ENCODE results near the gene KRTAP10-3.
"Not testable (repeated sequence)": the region's sequence is repeated elsewhere in the genome, so short reads cannot be mapped to it uniquely, and the experiment has no call there.

KRTAP10-3 gene

GRCh38 chr21:44552681-44553080 lies 5.9 kb downstream of the KRTAP10-3 start:
- WGBS, 2 experiments (ENCODE audit: insufficient coverage in 2 of 2): 78 to 81% methylated on average over 13 of the region's 13 CpGs
- Histone ChIP-seq H3K4me3 (ENCODE audit: extremely low read depth, insufficient read depth, low read length, poor library complexity, severe bottlenecking) (no peak overlapping the region), H3K27ac (ENCODE audit: low read depth, low read length, severe bottlenecking) (no peak overlapping the region)

GRCh38 chr21:44552136-44552535 lies 6.5 kb downstream of the KRTAP10-3 start:
- 79 to 99% methylated on average over 5 to 6 of the region's 6 CpGs for WGBS, 2 experiments (ENCODE audit: insufficient coverage in 2 of 2)
- no peak overlapping the region for H3K4me3 ChIP-seq (ENCODE audit: extremely low read depth, insufficient read depth, low read length, poor library complexity, severe bottlenecking)

More at GRCh38 chr21:44552681-44553080, 5.9 kb downstream of the KRTAP10-3 start:
- Histone ChIP-seq H3K36me3 (ENCODE audit: control insufficient read depth, insufficient read depth, low read length) (no peaks in the 10 kb centered on the region), H3K4me1 (ENCODE audit: control insufficient read depth, insufficient read depth, low read length, poor library complexity, severe bottlenecking) (peaks cover 15% of the 10 kb centered on the region), H3K9me3 (ENCODE audit: control insufficient read depth, low read length) (peaks cover 7% of the 10 kb centered on the region)

GRCh38 chr21:44551340-44551961 lies 7.1 kb downstream of the KRTAP10-3 start, which contains the start of gene KRTAP10-2:
TSS of gene KRTAP10-2 (minus strand) at chr21:44551505. CDS start at chr21:44551458, 47 bp downstream.
- Histone ChIP-seq H3K4me1 (ENCODE audit: control insufficient read depth, insufficient read depth, low read length, poor library complexity, severe bottlenecking) (peaks cover 9% of the 10 kb centered on the region), H3K4me3 (ENCODE audit: extremely low read depth, insufficient read depth, low read length, poor library complexity, severe bottlenecking) (no peak within 1 kb of the TSS), H3K9me3 (ENCODE audit: control insufficient read depth, low read length) (peaks cover 7% of the 10 kb centered on the region), H3K27ac (ENCODE audit: low read depth, low read length, severe bottlenecking) (no peak within 1 kb of the TSS), H3K36me3 (ENCODE audit: control insufficient read depth, insufficient read depth, low read length) (no peaks in the 10 kb centered on the region)
- WGBS, 2 experiments (ENCODE audit: insufficient coverage in 2 of 2): 82 to 90% methylated on average over 16 to 17 of the region's 17 CpGs

More at GRCh38 chr21:44552136-44552535, 6.5 kb downstream of the KRTAP10-3 start:
- H3K4me1 ChIP-seq (ENCODE audit: control insufficient read depth, insufficient read depth, low read length, poor library complexity, severe bottlenecking): peaks cover 13% of the 10 kb centered on the region
- no peaks in the 10 kb centered on the region for H3K36me3 ChIP-seq (ENCODE audit: control insufficient read depth, insufficient read depth, low read length)
- no peak overlapping the region for H3K27ac ChIP-seq (ENCODE audit: low read depth, low read length, severe bottlenecking)
- H3K9me3 ChIP-seq (ENCODE audit: control insufficient read depth, low read length): peaks cover 7% of the 10 kb centered on the region

GRCh38 chr21:44550807-44551206 lies 7.8 kb downstream of the KRTAP10-3 start:
- no peaks in the 10 kb centered on the region for H3K36me3 ChIP-seq (ENCODE audit: control insufficient read depth, insufficient read depth, low read length)
- H3K27ac ChIP-seq (ENCODE audit: low read depth, low read length, severe bottlenecking): no peak overlapping the region
- H3K9me3 ChIP-seq (ENCODE audit: control insufficient read depth, low read length): peaks cover 7% of the 10 kb centered on the region
- 81 to 82% methylated on average over 9 to 10 of the region's 10 CpGs for WGBS, 2 experiments (ENCODE audit: insufficient coverage in 2 of 2)
- peaks cover 9% of the 10 kb centered on the region for H3K4me1 ChIP-seq (ENCODE audit: control insufficient read depth, insufficient read depth, low read length, poor library complexity, severe bottlenecking)
- no peak overlapping the region for H3K4me3 ChIP-seq (ENCODE audit: extremely low read depth, insufficient read depth, low read length, poor library complexity, severe bottlenecking)

GRCh38 chr21:44550285-44550684 lies 8.3 kb downstream of the KRTAP10-3 start:
- WGBS, 2 experiments (ENCODE audit: insufficient coverage in 2 of 2): 76 to 77% methylated on average over 4 to 9 of the region's 17 CpGs
- H3K9me3 ChIP-seq (ENCODE audit: control insufficient read depth, low read length); H3K36me3 ChIP-seq (ENCODE audit: control insufficient read depth, insufficient read depth, low read length); H3K27ac ChIP-seq (ENCODE audit: low read depth, low read length, severe bottlenecking); H3K4me3 ChIP-seq (ENCODE audit: extremely low read depth, insufficient read depth, low read length, poor library complexity, severe bottlenecking); H3K4me1 ChIP-seq (ENCODE audit: control insufficient read depth, insufficient read depth, low read length, poor library complexity, severe bottlenecking): not testable (repeated sequence)

GRCh38 chr21:44549525-44550211 lies 8.9 kb downstream of the KRTAP10-3 start:
- peak overlapping the region; percentile 72 for H3K27ac ChIP-seq (ENCODE audit: low read depth, low read length, severe bottlenecking)
- peaks cover 7% of the 10 kb centered on the region for H3K9me3 ChIP-seq (ENCODE audit: control insufficient read depth, low read length)
- 80 to 83% methylated on average over 23 of the region's 25 CpGs for WGBS, 2 experiments (ENCODE audit: insufficient coverage in 2 of 2)
- H3K4me1 ChIP-seq (ENCODE audit: control insufficient read depth, insufficient read depth, low read length, poor library complexity, severe bottlenecking): peaks cover 9% of the 10 kb centered on the region
- H3K4me3 ChIP-seq (ENCODE audit: extremely low read depth, insufficient read depth, low read length, poor library complexity, severe bottlenecking): no peak overlapping the region
- H3K36me3 ChIP-seq (ENCODE audit: control insufficient read depth, insufficient read depth, low read length): no peaks in the 10 kb centered on the region

- no peaks in the 10 kb centered on the region for H3K36me3 ChIP-seq (ENCODE audit: control insufficient read depth, insufficient read depth, low read length)
- H3K9me3 ChIP-seq (ENCODE audit: control insufficient read depth, low read length): peaks cover 4% of the 10 kb centered on the region
- peak overlapping the region; percentile 72 for H3K27ac ChIP-seq (ENCODE audit: low read depth, low read length, severe bottlenecking)
- peaks cover 9% of the 10 kb centered on the region for H3K4me1 ChIP-seq (ENCODE audit: control insufficient read depth, insufficient read depth, low read length, poor library complexity, severe bottlenecking)
- H3K4me3 ChIP-seq (ENCODE audit: extremely low read depth, insufficient read depth, low read length, poor library complexity, severe bottlenecking): no peak overlapping the region
- 45% methylated on average over 14 of the region's 14 CpGs for WGBS, 2 experiments (ENCODE audit: insufficient coverage in 2 of 2)
These were observed 9.7 kb downstream of the KRTAP10-3 start for GRCh38 chr21:44548922-44549321.

GRCh38 chr21:44548381-44548780 lies 10.2 kb downstream of the KRTAP10-3 start:
- 89 to 93% methylated on average over 11 to 12 of the region's 13 CpGs for WGBS, 2 experiments (ENCODE audit: insufficient coverage in 2 of 2)
- peaks cover 9% of the 10 kb centered on the region for H3K4me1 ChIP-seq (ENCODE audit: control insufficient read depth, insufficient read depth, low read length, poor library complexity, severe bottlenecking)
- H3K9me3 ChIP-seq (ENCODE audit: control insufficient read depth, low read length): peaks cover 4% of the 10 kb centered on the region
- H3K4me3 ChIP-seq (ENCODE audit: extremely low read depth, insufficient read depth, low read length, poor library complexity, severe bottlenecking): no peak overlapping the region
- H3K27ac ChIP-seq (ENCODE audit: low read depth, low read length, severe bottlenecking): peak overlapping the region; percentile 72
- H3K36me3 ChIP-seq (ENCODE audit: control insufficient read depth, insufficient read depth, low read length): no peaks in the 10 kb centered on the region

GRCh38 chr21:44547656-44548331 lies 10.8 kb downstream of the KRTAP10-3 start:
- Histone ChIP-seq H3K36me3 (ENCODE audit: control insufficient read depth, insufficient read depth, low read length) (no peaks in the 10 kb centered on the region), H3K27ac (ENCODE audit: low read depth, low read length, severe bottlenecking) (no peak overlapping the region), H3K4me1 (ENCODE audit: control insufficient read depth, insufficient read depth, low read length, poor library complexity, severe bottlenecking) (peaks cover 9% of the 10 kb centered on the region), H3K4me3 (ENCODE audit: extremely low read depth, insufficient read depth, low read length, poor library complexity, severe bottlenecking) (no peak overlapping the region), H3K9me3 (ENCODE audit: control insufficient read depth, low read length) (peaks cover 4% of the 10 kb centered on the region)
- WGBS, 2 experiments (ENCODE audit: insufficient coverage in 2 of 2): 89 to 100% methylated on average over 1 to 4 of the region's 5 CpGs

- Histone ChIP-seq H3K9me3 (ENCODE audit: control insufficient read depth, low read length) (peaks cover 4% of the 10 kb centered on the region), H3K4me1 (ENCODE audit: control insufficient read depth, insufficient read depth, low read length, poor library complexity, severe bottlenecking) (peaks cover 9% of the 10 kb centered on the region), H3K36me3 (ENCODE audit: control insufficient read depth, insufficient read depth, low read length) (no peaks in the 10 kb centered on the region), H3K27ac (ENCODE audit: low read depth, low read length, severe bottlenecking) (no peak overlapping the region), H3K4me3 (ENCODE audit: extremely low read depth, insufficient read depth, low read length, poor library complexity, severe bottlenecking) (no peak overlapping the region)
- 53 to 59% methylated on average over 2 of the region's 3 CpGs for WGBS, 2 experiments (ENCODE audit: insufficient coverage in 2 of 2)
These were observed 14.0 kb downstream of the KRTAP10-3 start for GRCh38 chr21:44544566-44544965.

All from mesodermal cell (in vitro differentiated cells).